Stimulated activated CD8-positive, alpha-beta memory T cell treated with anti-CD3 and anti-CD28 coated beads, Interleukin-15, amount 100 ng/mL, for 24 hours (primary cell): ENCODE measurements around the gene NEMP1.
A peak's percentile ranks its signal among the peaks of the same experiment; 100 is the strongest.
"Not testable (repeated sequence)": the region's sequence is repeated elsewhere in the genome, so short reads cannot be mapped to it uniquely, and the experiment has no call there.

ENCODE experiments used
- DNase-seq: peaks from one replicate; pipeline ENCODE4 v3.0.0-alpha.2; 2020; ENCODE audit warnings: low read depth

NEMP1 gene

GRCh38 chr12:57078519-57079404 is at the start of gene NEMP1:
Gene NEMP1, minus strand, starts transcription at chr12:57078791. Its CDS starts 46 bp downstream, at chr12:57078745.
- peak; percentile 69 for DNase-seq

GRCh38 chr12:57127726-57128518 is 49.3 kb upstream of the NEMP1 start, which contains the start of gene LRP1:
Gene LRP1, plus strand, starts transcription at chr12:57128483. Its CDS starts 482 bp downstream, at chr12:57128965.
- peak; percentile 52 for DNase-seq

GRCh38 chr12:57127101-57127725 is 48.6 kb upstream of the NEMP1 start:
- DNase-seq: no peak

DNA sequence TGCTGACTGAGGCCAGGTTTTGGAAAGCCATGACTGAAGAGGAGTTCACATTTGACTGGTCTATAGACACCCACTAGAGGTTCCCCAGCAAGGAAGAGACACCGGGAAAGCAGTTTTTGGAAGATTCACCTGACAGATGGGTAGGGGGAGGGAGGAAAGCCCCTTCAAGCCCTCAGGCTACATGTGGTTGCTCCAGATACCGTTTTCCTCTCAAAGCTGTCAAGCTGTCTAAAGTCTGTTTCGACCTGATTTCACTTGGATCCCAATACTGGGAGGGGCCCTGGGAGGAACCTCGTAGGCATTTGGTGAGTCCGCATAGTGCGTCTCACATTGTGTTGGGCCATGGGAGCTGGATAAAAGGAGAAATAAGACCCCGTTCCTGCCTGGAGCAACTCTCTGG is 48.0 kb upstream of the NEMP1 start:
- no peak for DNase-seq

DNA sequence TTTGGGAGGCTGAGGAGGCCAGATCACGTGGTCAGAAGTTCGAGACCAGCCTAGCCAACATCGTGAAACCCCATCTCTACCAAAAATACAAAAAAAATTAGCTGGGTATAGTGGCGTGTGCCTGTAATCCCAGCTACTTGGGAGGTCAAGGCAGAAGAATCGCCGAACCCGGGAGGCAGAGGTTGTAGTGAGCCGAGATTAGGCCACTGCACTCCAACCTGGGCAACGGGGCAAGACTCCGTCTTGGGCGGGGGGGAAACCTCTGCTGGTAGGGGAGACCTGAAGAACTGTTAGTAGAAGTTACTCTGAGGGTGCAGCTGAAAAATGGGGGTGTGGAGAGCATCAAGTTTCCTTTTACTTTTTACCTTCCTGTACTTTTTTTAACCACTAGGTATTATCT is 47.5 kb upstream of the NEMP1 start:
- DNase-seq: no peak

DNA sequence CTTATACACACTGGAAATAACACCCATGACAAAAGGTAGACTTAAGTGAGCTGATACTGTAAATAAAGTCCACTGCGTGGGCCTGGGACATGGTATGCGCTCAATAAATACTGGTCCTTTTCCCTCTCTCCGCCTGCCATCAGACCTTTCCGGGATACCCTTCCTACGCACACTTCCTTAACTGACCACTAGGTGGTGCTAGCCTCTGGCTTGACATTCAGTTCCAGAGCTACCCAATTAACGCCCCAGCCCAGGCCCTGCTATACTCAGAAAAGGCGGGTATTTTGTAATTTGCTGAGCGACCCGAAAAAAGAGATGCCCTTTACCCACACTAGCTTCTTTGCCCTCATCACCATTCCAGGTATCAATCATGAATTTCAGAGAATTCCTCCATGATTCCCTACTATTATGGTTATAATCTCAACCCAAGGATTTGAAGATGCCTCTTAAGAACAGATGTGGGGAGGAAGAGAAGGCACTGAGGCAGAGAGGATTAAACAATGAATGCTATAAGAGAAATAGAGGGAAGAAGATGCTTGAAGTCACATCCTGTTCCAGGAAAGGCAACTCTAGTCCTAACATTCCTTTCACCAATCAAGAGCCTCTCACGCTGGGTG is 45.8 kb upstream of the NEMP1 start:
- peak; percentile 27 for DNase-seq

GRCh38 chr12:57123813-57124212 is 45.2 kb upstream of the NEMP1 start:
- DNase-seq: no peak

- not testable (repeated sequence) for DNase-seq
Measured at GRCh38 chr12:57120718-57121117, 42.1 kb upstream of the NEMP1 start.

GRCh38 chr12:57119294-57120085 is 40.9 kb upstream of the NEMP1 start:
- DNase-seq: no peak

- DNase-seq: no peak
Measured at GRCh38 chr12:57118711-57119271, 40.2 kb upstream of the NEMP1 start.

DNA sequence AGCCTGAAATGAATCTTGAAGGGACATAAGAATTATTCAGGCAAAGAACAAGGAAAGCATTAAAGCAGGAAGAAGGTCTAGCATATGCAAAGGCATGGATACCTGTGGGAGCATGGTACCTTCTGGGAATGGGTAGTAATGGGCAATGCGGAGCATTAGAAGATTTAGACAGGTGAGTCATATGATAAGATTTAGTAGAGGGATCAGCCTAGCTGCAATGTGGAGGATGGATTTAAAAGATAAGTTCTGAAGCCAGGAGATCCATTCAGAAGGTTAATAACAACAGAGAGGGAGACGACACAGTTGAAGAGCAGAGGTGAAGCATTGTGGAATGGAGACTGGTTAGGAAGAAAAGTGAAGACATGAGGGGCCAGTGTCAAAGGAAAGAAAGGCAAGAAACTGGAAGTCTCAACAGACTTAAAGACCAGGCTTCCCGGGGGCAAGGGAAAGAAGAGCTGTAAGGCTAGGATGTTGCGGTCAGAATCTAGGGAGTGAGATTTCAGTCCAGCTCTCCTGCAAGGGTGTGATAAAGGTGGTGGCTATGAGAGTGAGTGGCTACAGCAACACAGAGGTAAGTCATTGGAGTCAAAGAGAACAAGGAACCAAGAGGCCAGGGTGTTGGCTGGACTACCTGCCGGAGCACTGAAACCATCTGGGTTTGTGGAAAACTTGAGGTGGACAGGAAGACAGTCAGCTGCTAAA is 38.1 kb upstream of the NEMP1 start:
- no peak for DNase-seq

DNA sequence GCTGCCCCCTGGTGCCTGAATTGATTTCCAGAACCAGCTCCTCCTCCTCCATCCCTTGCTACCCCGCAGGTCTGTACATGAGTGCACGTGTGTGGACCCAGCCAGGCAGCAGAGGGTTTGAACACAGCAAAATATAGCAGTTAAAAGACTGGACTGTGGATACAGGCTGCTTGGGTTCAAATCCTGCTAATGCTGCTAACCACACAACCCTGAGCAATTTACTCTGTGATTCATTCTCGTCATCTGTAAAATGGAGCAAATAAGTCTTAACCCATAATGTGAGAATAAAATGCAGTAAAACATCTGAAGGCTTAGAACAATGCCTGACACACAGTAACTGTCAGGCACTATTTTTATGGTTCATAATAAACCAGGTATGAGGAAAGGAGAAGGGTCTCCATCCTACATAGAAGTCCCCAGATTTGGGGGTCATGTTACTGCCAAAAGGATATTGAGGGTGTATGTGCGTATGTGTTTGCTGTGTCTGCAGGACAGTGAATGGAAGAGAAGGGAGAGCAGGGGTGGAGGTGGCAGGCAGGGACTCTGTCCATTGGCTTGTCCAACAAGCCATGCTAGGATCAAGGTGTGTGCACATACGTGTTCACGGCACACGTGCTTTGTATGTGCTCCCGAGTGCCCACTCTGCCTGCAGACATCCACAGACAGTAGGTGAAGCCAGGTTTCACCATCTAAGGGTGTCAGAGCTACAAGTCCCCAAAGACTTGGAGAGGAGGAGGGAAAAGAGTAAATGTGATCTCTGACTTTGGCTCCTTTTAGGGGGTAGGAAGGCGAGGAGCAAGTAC is 34.1 kb upstream of the NEMP1 start:
- peak; percentile 70 for DNase-seq

DNA sequence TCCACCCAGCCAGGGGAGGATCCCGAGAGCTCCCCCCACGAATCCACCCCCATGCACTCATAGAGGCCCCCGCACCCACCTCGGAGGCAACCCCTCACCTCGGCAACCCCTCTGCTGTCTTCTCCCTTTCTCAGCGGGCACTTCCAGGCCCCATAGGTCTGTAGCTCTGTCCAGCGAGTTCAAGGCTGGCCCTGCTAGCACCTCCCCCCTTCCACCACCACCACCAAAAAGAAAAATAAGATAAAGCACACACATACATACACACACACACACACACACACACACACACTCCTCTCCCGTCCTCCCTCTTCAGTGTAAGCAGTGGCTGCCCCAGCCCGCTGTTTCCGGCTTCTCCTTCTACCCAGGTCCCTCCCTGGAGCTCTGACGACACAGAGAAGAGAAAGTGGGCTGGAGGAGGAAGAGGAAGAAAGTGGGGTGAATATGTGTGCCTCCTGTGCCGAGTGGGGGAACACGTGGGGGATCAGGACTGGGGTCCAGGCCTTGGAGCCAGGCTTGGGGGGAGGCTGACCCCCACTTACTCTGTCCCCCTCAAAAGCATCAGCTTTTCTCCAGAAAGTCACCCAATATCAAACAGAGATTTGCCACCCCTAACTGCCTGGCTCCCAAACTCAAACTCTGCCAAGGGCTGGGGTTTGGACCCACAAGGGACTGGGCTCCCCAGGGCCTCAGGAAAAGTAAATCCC is 32.6 kb upstream of the NEMP1 start, which contains the start of gene STAT6:
STAT6 (minus strand) TSS at position 332 of the 704 bp plus-strand sequence. CDS start 3,084 bp downstream, outside the sequence.
- peak; percentile 41 for DNase-seq

- peak; percentile 44 for DNase-seq
Measured at GRCh38 chr12:57110104-57111030, 31.8 kb upstream of the NEMP1 start.

- no peak for DNase-seq
Measured at GRCh38 chr12:57109207-57110103, 30.9 kb upstream of the NEMP1 start.

DNA sequence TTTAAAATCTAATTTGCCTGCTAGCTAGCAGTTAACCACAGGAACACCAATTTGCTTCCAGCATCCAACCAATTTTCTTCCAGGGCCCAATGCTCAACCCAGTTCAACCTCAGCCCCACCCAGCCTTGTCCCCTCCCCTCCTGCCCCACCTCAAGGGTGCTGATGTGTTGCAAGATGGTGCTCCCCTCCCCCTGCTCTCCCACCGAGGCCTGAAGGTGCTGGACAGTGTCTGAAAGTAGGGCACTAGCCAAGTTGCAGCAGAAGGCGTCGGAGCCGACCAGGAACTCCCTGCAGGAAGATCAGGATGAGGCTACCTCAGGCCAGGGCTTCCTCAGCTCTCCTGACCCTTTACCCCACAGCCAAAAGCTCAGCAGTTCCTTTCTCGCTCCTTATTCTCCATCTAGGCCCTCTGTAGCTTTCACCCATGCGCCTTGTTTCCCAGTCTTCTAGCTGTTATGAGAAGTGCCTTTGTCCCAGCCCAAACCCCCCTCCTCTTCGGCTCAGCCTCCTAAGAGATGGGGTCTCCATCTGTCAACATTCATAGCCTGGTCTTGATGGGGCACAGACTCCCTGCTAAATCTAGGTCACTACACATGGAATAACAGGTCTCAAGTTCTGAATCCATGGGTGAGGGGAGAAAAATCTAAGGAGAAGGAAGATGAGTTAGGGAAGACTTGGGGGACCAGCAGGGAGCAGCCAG is 29.0 kb upstream of the NEMP1 start:
- no peak for DNase-seq
